ENCODE results near the gene DDX21. TPM values are rescaled to one million over a fixed set of nuclear protein-coding genes. Genes with fewer than 3 reads are reported as not detected.

Gene DDX21
- total and polyA plus RNA-seq, 2 of the 13 experiments (the other 11 are each of a cell fraction or from before 2014, with no cell fraction given) = 52.5 to 147 TPM

DNA sequence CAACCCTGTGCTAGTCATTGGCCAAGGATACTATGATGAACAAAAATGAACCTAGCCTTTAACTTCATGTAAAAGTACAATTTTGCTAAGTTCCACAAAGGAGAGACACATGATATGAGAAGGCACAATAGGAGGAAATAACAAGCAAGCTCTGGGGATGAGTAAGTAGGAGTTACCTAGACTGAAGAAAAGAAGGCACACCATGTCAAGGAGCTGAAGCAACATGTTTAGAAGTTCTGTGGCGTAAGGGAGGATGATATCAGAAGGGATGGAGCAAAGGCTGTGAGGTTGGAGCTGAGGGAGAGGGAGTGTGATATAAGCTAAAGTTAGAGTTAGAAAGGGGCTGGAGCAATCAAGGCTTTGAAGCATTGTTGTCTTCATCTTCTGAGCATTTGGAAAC is 58.2 kb downstream of the DDX21 start:
- Histone ChIP-seq H3K4me3 (replicated peaks in 1 of 3; ENCODE audit: insufficient read depth in 1 of 3, low read depth in 2 of 3, low read length in 3 of 3) (no peak overlapping the region), H3K9ac (ENCODE audit: insufficient read depth, low read depth, low read length) (no peak overlapping the region), H2AFZ (ENCODE audit: low read length) (no peak overlapping the region), H3K36me3 (replicated peaks in 1 of 2; ENCODE audit: control insufficient read depth in 1 of 2, insufficient read depth in 2 of 2, low read length in 2 of 2) (peaks cover 10 to 35% of the 10 kb centered on the region in 2 experiments; a peak in 3 of 5 replicates), H4K20me1 (ENCODE audit: insufficient read depth, low read length) (no peaks in the 10 kb centered on the region), H3K9me3 (ENCODE audit: low read length) (no peaks in the 10 kb centered on the region), H3K27ac (ENCODE audit: extremely low read length, insufficient read depth, low read length) (no peak overlapping the region), H3K79me2 (ENCODE audit: insufficient read depth, low read length) (no peaks in the 10 kb centered on the region), H3K27me3 (ENCODE audit: control insufficient read depth in 1 of 2, insufficient read depth in 2 of 2, low read length in 2 of 2) (no peaks in the 10 kb centered on the region), H3K4me2 (ENCODE audit: low read depth, low read length) (no peak overlapping the region), H3K4me1 (ENCODE audit: insufficient read depth, low read length) (no peaks in the 10 kb centered on the region)
- intact Hi-C loops (cut with micrococcal nuclease; ENCODE audit: unreplicated experiment) = no loop called here
- DNase-seq (ENCODE audit: low spot score) (no peak), ATAC-seq (no peak), FAIRE-seq (no peak)
- ChIA-PET CTCF (ENCODE audit: low intra/inter-chr PET ratio, low total read pairs) (no interaction called here), POLR2A (no interaction called here)
- TF ChIP-seq MZF1 (CRISPR knock-in tag; IDR thresholded peaks at IDR 0.05; ENCODE audit: borderline replicate concordance) (no peak), HOXA7 (CRISPR knock-in tag; IDR thresholded peaks at IDR 0.05) (no peak), GFI1 (CRISPR knock-in tag; IDR thresholded peaks at IDR 0.05; ENCODE audit: borderline replicate concordance) (no peak), ZNF644 (CRISPR knock-in tag; IDR thresholded peaks at IDR 0.05; ENCODE audit: low read depth) (no peak)
- BruUV-seq (replicated peaks) = no TSS peak
- WGBS (ENCODE audit: low lambda C conversion rate) = 94% methylated on average over 1 of the region's 1 CpG
- in situ Hi-C loops (cut with HindIII; ENCODE audit: extremely low pct_ligation_motif_present, low pct_unique_long_range_greater_than_20kb) = no loop called here

DNA sequence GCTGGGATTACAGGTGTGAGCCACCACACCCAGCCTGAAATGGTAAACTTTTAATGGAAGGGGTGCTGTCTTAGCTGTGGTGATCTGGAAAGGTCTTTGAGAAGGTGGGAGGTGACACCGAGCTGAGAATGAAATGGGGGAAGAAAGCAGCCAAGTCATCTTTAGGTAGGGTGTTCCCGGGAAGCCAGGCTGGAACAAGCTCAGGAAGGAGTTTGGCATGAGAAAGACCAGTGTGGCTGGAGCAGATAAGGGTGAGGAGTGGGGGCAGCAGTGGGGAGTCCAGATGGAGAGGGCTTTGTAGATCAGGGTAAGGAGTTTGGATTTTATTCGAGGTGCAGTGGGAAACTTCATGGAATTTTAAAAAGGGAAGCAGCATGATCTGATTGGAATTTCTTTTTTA is 62.6 kb downstream of the DDX21 start:
- Histone ChIP-seq H2AFZ (ENCODE audit: low read length) (no peak overlapping the region), H3K9me3 (ENCODE audit: low read length) (no peaks in the 10 kb centered on the region), H3K27ac (ENCODE audit: extremely low read length, insufficient read depth, low read length) (no peak overlapping the region), H3K4me3 (replicated peaks in 1 of 3; ENCODE audit: insufficient read depth in 1 of 3, low read depth in 2 of 3, low read length in 3 of 3) (no peak overlapping the region), H3K4me1 (ENCODE audit: insufficient read depth, low read length) (no peaks in the 10 kb centered on the region), H3K4me2 (ENCODE audit: low read depth, low read length) (no peak overlapping the region), H3K27me3 (ENCODE audit: control insufficient read depth in 1 of 2, insufficient read depth in 2 of 2, low read length in 2 of 2) (no peaks in the 10 kb centered on the region), H3K36me3 (replicated peaks in 1 of 2; ENCODE audit: control insufficient read depth in 1 of 2, insufficient read depth in 2 of 2, low read length in 2 of 2) (peaks cover 6 to 23% of the 10 kb centered on the region in 2 experiments; a peak in 2 of 5 replicates), H3K9ac (ENCODE audit: insufficient read depth, low read depth, low read length) (no peak overlapping the region), H3K79me2 (ENCODE audit: insufficient read depth, low read length) (no peaks in the 10 kb centered on the region), H4K20me1 (ENCODE audit: insufficient read depth, low read length) (no peaks in the 10 kb centered on the region)
- intact Hi-C loops (cut with micrococcal nuclease; ENCODE audit: unreplicated experiment) = no loop called here
- FAIRE-seq (no peak), DNase-seq (ENCODE audit: low spot score) (no peak), ATAC-seq (no peak)
- 90% methylated on average over 3 of the region's 3 CpGs for WGBS (ENCODE audit: low lambda C conversion rate)
- POLR2A ChIA-PET = no interaction called here
- CTCF ChIA-PET (ENCODE audit: low intra/inter-chr PET ratio, low total read pairs) = no interaction called here
- TF ChIP-seq SAP130 (CRISPR knock-in tag; IDR thresholded peaks at IDR 0.05; ENCODE audit: low read depth) (no peak), IRF1 (CRISPR knock-in tag; IDR thresholded peaks at IDR 0.05; ENCODE audit: low read depth) (no peak), GABPA (IDR thresholded peaks at IDR 0.05; ENCODE audit: low read depth, low read length) (no peak), GABPA (CRISPR knock-in tag; IDR thresholded peaks at IDR 0.05; ENCODE audit: low read depth) (no peak)
- in situ Hi-C loops (cut with HindIII; ENCODE audit: extremely low pct_ligation_motif_present, low pct_unique_long_range_greater_than_20kb) = no loop called here
- BruUV-seq (replicated peaks) = no TSS peak

Data from HepG2 (cell line).